SK-N-SH (cell line): ENCODE data around the gene ZNF584. TPM values are rescaled to one million over a fixed set of nuclear protein-coding genes. Genes with fewer than 3 reads are reported as not detected.

Experiments
- CTCF ChIA-PET: fragments of 300-600, 350-600 bp; formaldehyde crosslinking; extraction: SDS; loops from one replicate; lab custom pipeline; 2021; lab: Yijun Ruan, JAX
- POLR2A ChIA-PET: fragments of 350-600 bp; sonication (Branson Sonifier 250); formaldehyde crosslinking; extraction: SDS; loops from one replicate; lab custom pipeline; 2020; ENCODE audit warnings: antibody characterized with exemption, inconsistent platforms; lab: Yijun Ruan, JAX
- DNase-seq: peaks from one replicate; pipeline ENCODE4 v3.0.0; 2012
- H2AFZ ChIP-seq: fragments of 200-600 bp; sonication (generic); 2 replicates; pipeline ENCODE4 v1.8.1; 2016; ENCODE audit warnings: antibody characterized with exemption, mild to moderate bottlenecking, low read depth
- H3F3A ChIP-seq: fragments of 200-600 bp; sonication (generic); replicated peaks from 2 replicates; pipeline ENCODE3; 2016; ENCODE audit warnings: antibody characterized with exemption, mild to moderate bottlenecking; ENCODE audit not compliant: insufficient read depth
- H3K27ac ChIP-seq, 2 experiments: fragments of 200-500 bp in 1 of 2; fragments of 200-600 bp in 1 of 2; sonication (Bioruptor generic) in 1 of 2; sonication (generic), shearing (Covaris generic) in 1 of 2; 2 replicates each; pipeline versions ENCODE4 v1.5.1 to v1.6.1; 2014 to 2016; ENCODE audit warnings: low read depth in 2 of 2, inconsistent platforms in 1 of 2, low read length in 1 of 2, mild to moderate bottlenecking in 1 of 2, mixed read lengths in 1 of 2
- H3K27me3 ChIP-seq: fragments of 200-600 bp; sonication (generic), shearing (Covaris generic); 2 replicates; pipeline ENCODE4 v1.6.1; 2016; ENCODE audit warnings: mixed run types; ENCODE audit not compliant: insufficient read depth
- H3K36me3 ChIP-seq, 2 experiments: fragments of 200-500 bp in 1 of 2; fragments of 200-600 bp in 1 of 2; sonication (Bioruptor generic) in 1 of 2; sonication (generic) in 1 of 2; replicated peaks in 1 of 2; 2 replicates each; pipeline versions ENCODE3 to v1.5.1; 2014 to 2016; ENCODE audit warnings: low read length in 1 of 2, mild to moderate bottlenecking in 1 of 2; ENCODE audit not compliant: insufficient read depth in 2 of 2, control insufficient read depth in 1 of 2
- H3K4me1 ChIP-seq, 2 experiments: fragments of 200-500 bp in 1 of 2; fragments of 200-600 bp in 1 of 2; sonication (Bioruptor generic) in 1 of 2; sonication (generic), shearing (Covaris generic) in 1 of 2; 2 replicates each; pipeline versions ENCODE4 v1.5.1 to v1.6.1; 2014 to 2016; ENCODE audit warnings: low read depth in 1 of 2, low read length in 1 of 2, mixed run types in 1 of 2; ENCODE audit not compliant: insufficient read depth in 2 of 2, control insufficient read depth in 1 of 2
- H3K4me2 ChIP-seq: fragments of 200-600 bp; sonication (generic), shearing (Covaris generic); 2 replicates; pipeline ENCODE4 v1.6.1; 2017; ENCODE audit warnings: mixed run types
- H3K4me3 ChIP-seq, 2 experiments: fragments of 200-500 bp in 1 of 2; fragments of 200-600 bp in 1 of 2; sonication (Bioruptor generic) in 1 of 2; sonication (generic), shearing (Covaris generic) in 1 of 2; 2 replicates each; pipeline versions ENCODE4 v1.5.1 to v1.8.1; 2014 to 2016; ENCODE audit warnings: low read depth in 2 of 2, inconsistent platforms in 1 of 2, low read length in 1 of 2, mild to moderate bottlenecking in 1 of 2, mixed read lengths in 1 of 2, moderate library complexity in 1 of 2
- H3K79me2 ChIP-seq: fragments of 200-600 bp; sonication (generic); 2 replicates; pipeline ENCODE4 v1.8.1; 2017; ENCODE audit warnings: mild to moderate bottlenecking; ENCODE audit not compliant: insufficient read depth
- H3K9ac ChIP-seq: fragments of 200-600 bp; sonication (generic); 2 replicates; pipeline ENCODE4 v1.6.1; 2017; ENCODE audit warnings: mixed run types
- H3K9me2 ChIP-seq: fragments of 200-600 bp; sonication (generic); 2 replicates; pipeline ENCODE4 v1.6.1; 2017; ENCODE audit warnings: mixed run types
- H3K9me3 ChIP-seq: fragments of 200-600 bp; sonication (generic); 2 replicates; pipeline ENCODE4 v1.6.1; 2017; ENCODE audit warnings: mixed run types, mild to moderate bottlenecking, moderate library complexity
- H4K20me1 ChIP-seq: fragments of 200-600 bp; sonication (generic); 2 replicates; pipeline ENCODE4 v1.6.1; 2017; ENCODE audit warnings: mild to moderate bottlenecking, mixed run types; ENCODE audit not compliant: insufficient read depth
- EP300 ChIP-seq, 2 experiments: IDR thresholded peaks; 2 replicates each; pipeline versions ENCODE4 v1.4.0 to v1.6.1; 2012; ENCODE audit warnings: borderline replicate concordance in 1 of 2, low read depth in 1 of 2, low read length in 1 of 2
- FOSL2 ChIP-seq: IDR thresholded peaks from 2 replicates; pipeline ENCODE4 v1.4.0; 2012; ENCODE audit warnings: low read depth, mild to moderate bottlenecking, moderate library complexity, borderline replicate concordance
- FOXM1 ChIP-seq: IDR thresholded peaks from 2 replicates; pipeline ENCODE4 v1.4.0; 2012; ENCODE audit warnings: low read depth, mild to moderate bottlenecking
- GATA2 ChIP-seq: sonication (generic); formaldehyde crosslinking; IDR thresholded peaks from 2 replicates; pipeline ENCODE4 v1.5.0; 2020; ENCODE audit warnings: mild to moderate bottlenecking, missing genetic modification reagents
- IRF3 ChIP-seq: fragments of 150-350 bp; IDR thresholded peaks from 2 replicates; pipeline ENCODE4 v1.6.1; 2016; ENCODE audit warnings: mild to moderate bottlenecking, low read depth, low read length
- MXI1 ChIP-seq: IDR thresholded peaks from 2 replicates; pipeline ENCODE4 v1.6.1; 2012; ENCODE audit warnings: mild to moderate bottlenecking, low read depth, low read length, improper control_type of control experiment
- NFIC ChIP-seq: IDR thresholded peaks from 2 replicates; pipeline ENCODE4 v1.4.0; 2012; ENCODE audit warnings: borderline replicate concordance
- NRF1 ChIP-seq: IDR thresholded peaks from 2 replicates; pipeline ENCODE4 v1.6.1; 2012; ENCODE audit warnings: low read depth, mild to moderate bottlenecking, low read length
- POLR2AphosphoS5 ChIP-seq: IDR thresholded peaks from 2 replicates; pipeline ENCODE4 v1.6.1; 2012; ENCODE audit warnings: low read depth, low read length
- RCOR1 ChIP-seq: fragments of 150-350 bp; IDR thresholded peaks from 2 replicates; pipeline ENCODE4 v1.6.1; 2017; ENCODE audit warnings: antibody characterized with exemption, low read length
- SIN3A ChIP-seq: IDR thresholded peaks from 2 replicates; pipeline ENCODE4 v1.6.1; 2012; ENCODE audit warnings: low read depth, mild to moderate bottlenecking, low read length, moderate library complexity, borderline replicate concordance
- SMC3 ChIP-seq: IDR thresholded peaks from 2 replicates; pipeline ENCODE4 v1.6.1; 2012; ENCODE audit warnings: low read depth, low read length, improper control_type of control experiment
- YY1 ChIP-seq: IDR thresholded peaks from 2 replicates; pipeline ENCODE4 v1.4.0; 2012; ENCODE audit warnings: low read depth, mild to moderate bottlenecking
- WGBS: methylation state at CpG from one replicate; pipeline ENCODE4 v1.1.6; 2017; ENCODE audit warnings: low lambda C conversion rate; 5-methylcytosine and 5-hydroxymethylcytosine counted together
- polyA plus RNA-seq, 3 experiments: library from polyadenylated mRNA; depleted of rRNA; stranded (reverse); fragments of >200 nt; gene quantifications; 2 replicates each; pipeline ENCODE4 v1.2.3, GENCODE V29; 2012
- TF ChIP-seq, protein P1 (sequence below): IDR thresholded peaks from 2 replicates; pipeline ENCODE4 v1.4.0; 2012; ENCODE audit warnings: low read depth, borderline replicate concordance
- TF ChIP-seq, protein P2 (sequence below): IDR thresholded peaks from 2 replicates; pipeline ENCODE4 v1.6.1; 2012; ENCODE audit warnings: mild to moderate bottlenecking, low read depth, low read length, moderate library complexity

Gene ZNF584
- polyA plus RNA-seq, 1 of the 3 experiments (the other 2 are of a cell fraction) = 9.4 TPM

- whole genome bisulfite sequencing = 96% methylated on average over 17 of the region's 68 CpGs
- no peaks in the 10 kb centered on the region for H3K9me2 ChIP-seq
- H4K20me1 ChIP-seq = no peaks in the 10 kb centered on the region
- H3F3A ChIP-seq = peaks cover 6% of the 10 kb centered on the region
- no peak overlapping the region for H3K4me2 ChIP-seq
- no peaks in the 10 kb centered on the region for H3K79me2 ChIP-seq
- POLR2A ChIA-PET = interaction anchor here (0.7 to 1.2 kb wide), 2 partner anchors 9 to 16 kb away, joined by 3 read pairs; no protein-coding TSS in a partner anchor
- no peak overlapping the region for H2AFZ ChIP-seq
- no peak for TF ChIP-seq MXI1
- TF ChIP-seq, protein P1, sequence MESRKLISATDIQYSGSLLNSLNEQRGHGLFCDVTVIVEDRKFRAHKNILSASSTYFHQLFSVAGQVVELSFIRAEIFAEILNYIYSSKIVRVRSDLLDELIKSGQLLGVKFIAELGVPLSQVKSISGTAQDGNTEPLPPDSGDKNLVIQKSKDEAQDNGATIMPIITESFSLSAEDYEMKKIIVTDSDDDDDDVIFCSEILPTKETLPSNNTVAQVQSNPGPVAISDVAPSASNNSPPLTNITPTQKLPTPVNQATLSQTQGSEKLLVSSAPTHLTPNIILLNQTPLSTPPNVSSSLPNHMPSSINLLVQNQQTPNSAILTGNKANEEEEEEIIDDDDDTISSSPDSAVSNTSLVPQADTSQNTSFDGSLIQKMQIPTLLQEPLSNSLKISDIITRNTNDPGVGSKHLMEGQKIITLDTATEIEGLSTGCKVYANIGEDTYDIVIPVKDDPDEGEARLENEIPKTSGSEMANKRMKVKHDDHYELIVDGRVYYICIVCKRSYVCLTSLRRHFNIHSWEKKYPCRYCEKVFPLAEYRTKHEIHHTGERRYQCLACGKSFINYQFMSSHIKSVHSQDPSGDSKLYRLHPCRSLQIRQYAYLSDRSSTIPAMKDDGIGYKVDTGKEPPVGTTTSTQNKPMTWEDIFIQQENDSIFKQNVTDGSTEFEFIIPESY = no peak
- no peak for TF ChIP-seq SIN3A
- no peak for TF ChIP-seq SMC3
- TF ChIP-seq FOSL2 = no peak
- no peak for TF ChIP-seq RCOR1
- no peak for TF ChIP-seq POLR2AphosphoS5
- no peak for TF ChIP-seq FOXM1
- no peak for TF ChIP-seq YY1
- no peak for TF ChIP-seq GATA2 (CRISPR knock-in tag)
- no peak for TF ChIP-seq EP300 (IDR thresholded peaks at IDR 0.05; ENCODE audit: borderline replicate concordance in 1 of 2, low read depth in 1 of 2, low read length in 1 of 2)
- TF ChIP-seq NRF1 = no peak
- TF ChIP-seq, protein P2, sequence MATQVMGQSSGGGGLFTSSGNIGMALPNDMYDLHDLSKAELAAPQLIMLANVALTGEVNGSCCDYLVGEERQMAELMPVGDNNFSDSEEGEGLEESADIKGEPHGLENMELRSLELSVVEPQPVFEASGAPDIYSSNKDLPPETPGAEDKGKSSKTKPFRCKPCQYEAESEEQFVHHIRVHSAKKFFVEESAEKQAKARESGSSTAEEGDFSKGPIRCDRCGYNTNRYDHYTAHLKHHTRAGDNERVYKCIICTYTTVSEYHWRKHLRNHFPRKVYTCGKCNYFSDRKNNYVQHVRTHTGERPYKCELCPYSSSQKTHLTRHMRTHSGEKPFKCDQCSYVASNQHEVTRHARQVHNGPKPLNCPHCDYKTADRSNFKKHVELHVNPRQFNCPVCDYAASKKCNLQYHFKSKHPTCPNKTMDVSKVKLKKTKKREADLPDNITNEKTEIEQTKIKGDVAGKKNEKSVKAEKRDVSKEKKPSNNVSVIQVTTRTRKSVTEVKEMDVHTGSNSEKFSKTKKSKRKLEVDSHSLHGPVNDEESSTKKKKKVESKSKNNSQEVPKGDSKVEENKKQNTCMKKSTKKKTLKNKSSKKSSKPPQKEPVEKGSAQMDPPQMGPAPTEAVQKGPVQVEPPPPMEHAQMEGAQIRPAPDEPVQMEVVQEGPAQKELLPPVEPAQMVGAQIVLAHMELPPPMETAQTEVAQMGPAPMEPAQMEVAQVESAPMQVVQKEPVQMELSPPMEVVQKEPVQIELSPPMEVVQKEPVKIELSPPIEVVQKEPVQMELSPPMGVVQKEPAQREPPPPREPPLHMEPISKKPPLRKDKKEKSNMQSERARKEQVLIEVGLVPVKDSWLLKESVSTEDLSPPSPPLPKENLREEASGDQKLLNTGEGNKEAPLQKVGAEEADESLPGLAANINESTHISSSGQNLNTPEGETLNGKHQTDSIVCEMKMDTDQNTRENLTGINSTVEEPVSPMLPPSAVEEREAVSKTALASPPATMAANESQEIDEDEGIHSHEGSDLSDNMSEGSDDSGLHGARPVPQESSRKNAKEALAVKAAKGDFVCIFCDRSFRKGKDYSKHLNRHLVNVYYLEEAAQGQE = no peak
- TF ChIP-seq IRF3 = no peak
- TF ChIP-seq NFIC = no peak
- H3K9me3 ChIP-seq = no peaks in the 10 kb centered on the region
- H3K27ac ChIP-seq = no peak overlapping the region
- H3K9ac ChIP-seq = no peak overlapping the region
- DNase-seq = peak; percentile 27
- H3K4me3 ChIP-seq = no peak overlapping the region
- no peaks in the 10 kb centered on the region for H3K36me3 ChIP-seq
- no peaks in the 10 kb centered on the region for H3K4me1 ChIP-seq
- CTCF ChIA-PET = no interaction called here
- no peaks in the 10 kb centered on the region for H3K27me3 ChIP-seq
Observed at GRCh38 chr19:58368561-58369360, 39.7 kb upstream of the ZNF584 start.
